H1 (cell line): ENCODE measurements around the gene TUT1. TPM values are rescaled to one million over a fixed set of nuclear protein-coding genes. Genes with fewer than 3 reads are reported as not detected.

ENCODE experiments used
- CTCF ChIA-PET: fragments of 300-600 bp; sonication (Branson Sonifier 250); formaldehyde crosslinking; loops from one replicate; lab custom pipeline; 2021; ENCODE audit not compliant: partially characterized antibody; lab: Charles Lee
- POLR2A ChIA-PET: fragments of 300-600 bp; sonication (Branson Sonifier 250); formaldehyde crosslinking; loops from one replicate; lab custom pipeline; 2021; ENCODE audit warnings: inconsistent platforms; ENCODE audit not compliant: partially characterized antibody; lab: Charles Lee
- DNase-seq, 2 experiments: peaks; one replicate each; pipeline versions ENCODE4 v3.0.0 to v3.0.0-alpha.2; 2010 to 2022; ENCODE audit warnings: low spot score in 2 of 2, low read depth in 1 of 2, mixed read lengths in 1 of 2
- FAIRE-seq: peaks from 2 replicates; lab custom pipeline; 2011; peaks lifted over from hg19 to GRCh38; lab: Jason Lieb, UNC
- H2AFZ ChIP-seq: 2 replicates; pipeline ENCODE4 v1.8.1; 2012; ENCODE audit warnings: low read length, inconsistent platforms
- H2AK5ac ChIP-seq: 2 replicates; pipeline ENCODE4 v1.6.1; 2013; ENCODE audit warnings: low read depth, low read length
- H2BK120ac ChIP-seq: replicated peaks from 2 replicates; pipeline ENCODE3; 2013; ENCODE audit warnings: low read depth, low read length, inconsistent platforms
- H2BK12ac ChIP-seq: 2 replicates; pipeline ENCODE4 v1.6.1; 2013; ENCODE audit warnings: low read depth, low read length
- H2BK15ac ChIP-seq: 2 replicates; pipeline ENCODE4 v1.6.1; 2013; ENCODE audit warnings: low read length
- H2BK20ac ChIP-seq: 2 replicates; pipeline ENCODE4 v1.6.1; 2013; ENCODE audit warnings: low read length
- H2BK5ac ChIP-seq: 2 replicates; pipeline ENCODE4 v1.6.1; 2013; ENCODE audit warnings: low read depth, low read length
- H3K14ac ChIP-seq: 2 replicates; pipeline ENCODE4 v1.6.1; 2013; ENCODE audit warnings: inconsistent platforms; ENCODE audit not compliant: insufficient read length
- H3K18ac ChIP-seq: 2 replicates; pipeline ENCODE4 v1.6.1; 2013; ENCODE audit warnings: low read length; ENCODE audit errors: extremely low read depth
- H3K23ac ChIP-seq: 2 replicates; pipeline ENCODE4 v1.6.1; 2013; ENCODE audit warnings: inconsistent platforms; ENCODE audit not compliant: insufficient read length
- H3K23me2 ChIP-seq: 2 replicates; pipeline ENCODE4 v1.6.1; 2013; ENCODE audit warnings: low read depth, low read length
- H3K27ac ChIP-seq: 2 replicates; pipeline ENCODE4 v1.6.1; 2011; ENCODE audit warnings: low read depth, low read length, inconsistent platforms
- H3K27me3 ChIP-seq, 4 experiments: replicated peaks in 1 of 4; 1 replicate in 1 of 4; 2 replicates in 3 of 4; pipeline versions ENCODE4 v1.6.1 to v1.8.1; 2011 to 2013; ENCODE audit warnings: low read length in 3 of 4, mild to moderate bottlenecking in 3 of 4, inconsistent platforms in 2 of 4, mixed read lengths in 2 of 4, moderate library complexity in 1 of 4; ENCODE audit not compliant: control insufficient read depth in 3 of 4, insufficient read depth in 3 of 4; ENCODE audit errors: extremely low read depth in 1 of 4
- H3K36me3 ChIP-seq, 4 experiments: 2 replicates each; pipeline versions ENCODE4 v1.6.1 to v1.8.1; 2011 to 2013; ENCODE audit warnings: mild to moderate bottlenecking in 4 of 4, low read length in 3 of 4, moderate library complexity in 2 of 4, control low read depth in 1 of 4, inconsistent platforms in 1 of 4; ENCODE audit not compliant: insufficient read depth in 4 of 4, control insufficient read depth in 2 of 4
- H3K4ac ChIP-seq: replicated peaks from 2 replicates; pipeline ENCODE3; 2013; ENCODE audit warnings: low read length, low read depth, mixed read lengths, inconsistent platforms; ENCODE audit not compliant: insufficient read length
- H3K4me1 ChIP-seq, 4 experiments: replicated peaks in 1 of 4; 1 replicate in 1 of 4; 2 replicates in 3 of 4; pipeline versions ENCODE4 v1.6.1 to v1.8.1; 2011 to 2013; ENCODE audit warnings: low read length in 3 of 4, inconsistent platforms in 2 of 4, mixed read lengths in 1 of 4; ENCODE audit not compliant: insufficient read depth in 4 of 4, control insufficient read depth in 3 of 4
- H3K4me2 ChIP-seq, 2 experiments: 2 replicates each; pipeline versions ENCODE4 v1.6.1 to v1.8.1; 2011 to 2013; ENCODE audit warnings: low read depth in 2 of 2, low read length in 2 of 2, control low read depth in 1 of 2, inconsistent platforms in 1 of 2, mild to moderate bottlenecking in 1 of 2; ENCODE audit not compliant: insufficient read depth in 1 of 2
- H3K4me3 ChIP-seq, 4 experiments: fragments of 200-600, 300-600 bp in 1 of 4; sonication (generic), shearing (Covaris generic), sonication (Bioruptor Twin) in 1 of 4; 2 replicates each; pipeline versions ENCODE4 v1.5.1 to v1.8.1; 2011 to 2016; ENCODE audit warnings: low read length in 4 of 4, low read depth in 3 of 4, control low read depth in 2 of 4, inconsistent platforms in 2 of 4, mild to moderate bottlenecking in 2 of 4, mixed read lengths in 1 of 4, moderate library complexity in 1 of 4; ENCODE audit not compliant: insufficient read depth in 2 of 4; ENCODE audit errors: extremely low read depth in 1 of 4
- H3K56ac ChIP-seq: replicated peaks from 2 replicates; pipeline ENCODE3; 2013; ENCODE audit warnings: low read depth, mild to moderate bottlenecking, mixed read lengths, low read length, inconsistent platforms; ENCODE audit not compliant: insufficient read length
- H3K79me1 ChIP-seq: 2 replicates; pipeline ENCODE4 v1.6.1; 2013; ENCODE audit warnings: low read depth, low read length, control low read depth
- H3K79me2 ChIP-seq, 2 experiments: 2 replicates each; pipeline versions ENCODE4 v1.6.1 to v1.8.1; 2012 to 2013; ENCODE audit warnings: low read length in 2 of 2, mild to moderate bottlenecking in 2 of 2, inconsistent platforms in 1 of 2; ENCODE audit not compliant: insufficient read depth in 2 of 2, control insufficient read depth in 1 of 2
- H3K9ac ChIP-seq, 4 experiments: replicated peaks in 1 of 4; 1 replicate in 1 of 4; 2 replicates in 3 of 4; pipeline versions ENCODE4 v1.6.1 to v1.8.1; 2011 to 2013; ENCODE audit warnings: low read depth in 3 of 4, low read length in 3 of 4, control low read depth in 2 of 4, mild to moderate bottlenecking in 2 of 4, moderate library complexity in 2 of 4, inconsistent platforms in 1 of 4; ENCODE audit errors: extremely low read depth in 1 of 4
- H3K9me3 ChIP-seq, 2 experiments: 2 replicates each; pipeline versions ENCODE4 v1.6.1 to v1.8.1; 2012 to 2013; ENCODE audit warnings: mild to moderate bottlenecking in 2 of 2, moderate library complexity in 2 of 2, control low read depth in 1 of 2, inconsistent platforms in 1 of 2, low read depth in 1 of 2, low read length in 1 of 2, mixed read lengths in 1 of 2; ENCODE audit not compliant: insufficient read depth in 2 of 2
- H4K20me1 ChIP-seq, 2 experiments: replicated peaks in 1 of 2; 2 replicates each; pipeline versions ENCODE3 to v1.8.1; 2011 to 2013; ENCODE audit warnings: inconsistent platforms in 2 of 2, low read length in 2 of 2, mild to moderate bottlenecking in 1 of 2; ENCODE audit not compliant: insufficient read depth in 2 of 2, control insufficient read depth in 1 of 2
- H4K5ac ChIP-seq: 2 replicates; pipeline ENCODE4 v1.6.1; 2013; ENCODE audit warnings: low read length, low read depth, mixed read lengths, inconsistent platforms; ENCODE audit not compliant: insufficient read length
- H4K8ac ChIP-seq: 2 replicates; pipeline ENCODE4 v1.8.0; 2013; ENCODE audit warnings: mild to moderate bottlenecking, moderate library complexity, low read length, inconsistent platforms; ENCODE audit not compliant: insufficient read depth; ENCODE audit errors: extremely low read depth
- H4K91ac ChIP-seq: replicated peaks from 2 replicates; pipeline ENCODE3; 2013; ENCODE audit warnings: low read length, mixed read lengths, inconsistent platforms; ENCODE audit not compliant: insufficient read length
- CHD2 ChIP-seq: IDR thresholded peaks from 2 replicates; pipeline ENCODE4 v1.6.1; 2012; ENCODE audit warnings: low read length, improper control_type of control experiment
- GABPA ChIP-seq: IDR thresholded peaks from 2 replicates; pipeline ENCODE4 v1.6.1; 2011; ENCODE audit warnings: mild to moderate bottlenecking, low read length, moderate library complexity, borderline replicate concordance; ENCODE audit not compliant: insufficient read depth
- KDM1A ChIP-seq: fragments of 200-600, 300-600 bp; sonication (generic); IDR thresholded peaks from 2 replicates; pipeline ENCODE4 v1.7.1; 2016; ENCODE audit warnings: mild to moderate bottlenecking, low read length, borderline replicate concordance
- RXRA ChIP-seq: IDR thresholded peaks from 2 replicates; pipeline ENCODE4 v1.6.1; 2011; ENCODE audit warnings: low read depth, mild to moderate bottlenecking, low read length, moderate library complexity; ENCODE audit not compliant: insufficient read depth
- WGBS, 2 experiments: shearing (Covaris generic) in 1 of 2; methylation state at CpG; one replicate each; pipeline versions ENCODE4 v1.1.6 to v1.1.7; 2013 to 2015; ENCODE audit warnings: low lambda C conversion rate in 2 of 2, mixed read lengths in 2 of 2, inconsistent platforms in 1 of 2, low coverage in 1 of 2, missing lambda C conversion rate in 1 of 2; ENCODE audit not compliant: insufficient replicate concordance in 2 of 2, insufficient coverage in 1 of 2, insufficient read length in 1 of 2; ENCODE audit errors: extremely low coverage in 1 of 2, missing lambda C conversion rate in 1 of 2; 5-methylcytosine and 5-hydroxymethylcytosine counted together
- polyA plus RNA-seq, 7 experiments: library from polyadenylated mRNA; depleted of rRNA in 3 of 7; stranded (reverse) in 5 of 7; unstranded in 2 of 7; fragments of >200 nt in 5 of 7; fragments of 200-250 nt in 2 of 7; gene quantifications; 1 replicate in 5 of 7; 2 replicates in 1 of 7; 4 replicates in 1 of 7; pipeline versions ENCODE4 v1.2.1 to v1.2.3, GENCODE V29; 2011 to 2013; ENCODE audit warnings: missing spikeins in 2 of 7, mixed read lengths in 2 of 7
- total RNA-seq: library from RNA; stranded (reverse); fragmentation: NEBNext Ultra II Directional; extraction: Animal tissue kit (Norgen Biotek cat#: 25700); gene quantifications from 2 replicates; pipeline ENCODE4 v1.2.1, GENCODE V29; 2021

TUT1 gene
- total and polyA plus RNA-seq, 2 of the 8 experiments (the other 6 are each of a cell fraction or from before 2014, with no cell fraction given), result 17.8 to 24.6 TPM

- Histone ChIP-seq H3K27ac (no peak overlapping the region), H3K4me2 (no peak overlapping the region)
- FAIRE-seq, result no peak
Measured at GRCh38 chr11:62614275-62614674, 23.0 kb upstream of the TUT1 start.

More at GRCh38 chr11:62614275-62614674, 23.0 kb upstream of the TUT1 start:
- Histone ChIP-seq H3K56ac (no peak overlapping the region), H3K79me2 (no peaks in the 10 kb centered on the region), H3K4ac (no peak overlapping the region), H3K18ac (no peak overlapping the region), H2BK12ac (no peak overlapping the region), H3K23ac (no peak overlapping the region), H2BK5ac (no peak overlapping the region), H3K36me3 (no peaks in the 10 kb centered on the region; a peak in 1 of 8 replicates), H3K4me3 (no peak overlapping the region), H3K9me3 (no peaks in the 10 kb centered on the region), H2AK5ac (no peak overlapping the region), H2BK20ac (no peak overlapping the region), H3K23me2 (peaks cover 9% of the 10 kb centered on the region; the same call in 1 of the 2 replicates), H3K9ac (no peak overlapping the region), H3K14ac (no peak overlapping the region), H3K4me1 (peaks cover 0 to 19% (median 12%) of the 10 kb centered on the region in 4 experiments; a peak in 6 of 7 replicates), H4K91ac (no peak overlapping the region), H2BK15ac (no peak overlapping the region), H4K8ac (peak overlapping the region; percentile 71), H2AFZ (no peak overlapping the region), H4K5ac (no peak overlapping the region), H3K27me3 (peaks cover 0 to 3% (median 2%) of the 10 kb centered on the region in 4 experiments; a peak in 1 of 7 replicates), H3K79me1 (no peaks in the 10 kb centered on the region), H2BK120ac (no peak overlapping the region), H4K20me1 (no peaks in the 10 kb centered on the region)
- TF ChIP-seq RXRA (no peak), KDM1A (no peak), CHD2 (no peak), GABPA (no peak)
- DNase-seq, result no peak
- 78% methylated on average over 8 of the region's 8 CpGs; no CpG with 5 or more reads in 1 of the 2 experiments for WGBS, 2 experiments
- ChIA-PET POLR2A (interaction anchor here (1.4 to 15.8 kb wide), 3 partner anchors 12 to 51 kb away, joined by 3 to 235 read pairs (median 36); partner anchors contain the start of genes C11orf98, CSKMT, MTA2 and TUT1), CTCF (interaction anchor here (1.8 kb wide), 1 partner anchor 21 kb away, joined by 10 read pairs; no protein-coding TSS in a partner anchor)
